Upper lobe of left lung (tissue), 4 donors: ENCODE measurements around the gene SOCS7.

Experiments used
- EP300 ChIP-seq, 4 donors: sonication (generic); formaldehyde crosslinking; IDR thresholded peaks; one replicate each; pipeline ENCODE4 v1.5.1; 2017; ENCODE audit warnings: antibody characterized with exemption in 4 of 4, control low read depth in 2 of 4
- TF ChIP-seq, protein P1 (sequence below), 6 experiments: fragments of 450-650 bp in 4 of 6; fragments of 200-600 bp in 2 of 6; sonication (generic) in 2 of 6; IDR thresholded peaks; one replicate each; pipeline ENCODE4 v1.5.1; 2016 to 2019; ENCODE audit warnings: antibody characterized with exemption in 6 of 6

DNA sequence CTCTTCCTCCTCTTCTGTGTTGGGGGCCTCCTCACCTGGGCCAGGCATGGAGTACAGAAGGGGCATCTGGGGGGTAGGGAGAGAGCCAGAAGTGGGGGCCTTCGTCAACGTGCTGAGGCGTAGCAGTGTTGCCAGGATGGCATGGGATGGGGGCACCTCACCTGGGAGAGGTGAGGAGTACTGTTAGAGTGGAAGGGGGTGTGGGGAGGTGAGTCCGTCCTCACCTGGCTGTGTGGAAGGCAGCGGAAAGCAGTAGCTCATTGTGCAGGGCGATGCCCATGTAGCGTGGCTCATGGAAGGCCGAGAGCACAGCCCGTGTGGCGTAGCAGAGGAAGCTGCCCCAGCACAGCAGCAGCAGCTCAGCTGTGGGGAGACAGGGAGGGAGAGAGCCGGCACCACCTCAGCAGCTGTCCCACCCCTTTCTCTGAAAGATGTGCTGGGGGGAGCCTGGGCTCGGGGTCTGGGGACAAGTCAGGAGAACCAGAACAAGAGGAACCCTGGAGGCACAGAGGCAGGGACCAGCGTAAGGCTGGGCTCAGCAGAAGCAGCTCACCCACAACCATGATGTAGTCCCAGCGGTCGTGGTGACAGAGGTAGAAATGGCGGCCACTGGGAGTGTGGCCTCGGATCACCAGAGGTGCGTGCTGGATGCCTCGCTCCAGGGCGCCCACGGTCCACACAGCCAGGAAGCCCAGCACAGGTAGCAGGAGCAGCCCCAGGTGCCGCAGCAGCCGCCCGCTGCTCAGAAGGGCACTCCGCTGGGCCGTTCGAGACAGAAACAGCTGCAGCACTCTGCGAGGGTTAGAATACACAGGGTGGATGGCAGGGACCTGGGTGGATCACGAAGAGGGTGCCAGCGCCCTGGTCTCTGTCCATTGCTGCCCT, 16.9 kb upstream of the SOCS7 start:
- TF ChIP-seq, protein P1, sequence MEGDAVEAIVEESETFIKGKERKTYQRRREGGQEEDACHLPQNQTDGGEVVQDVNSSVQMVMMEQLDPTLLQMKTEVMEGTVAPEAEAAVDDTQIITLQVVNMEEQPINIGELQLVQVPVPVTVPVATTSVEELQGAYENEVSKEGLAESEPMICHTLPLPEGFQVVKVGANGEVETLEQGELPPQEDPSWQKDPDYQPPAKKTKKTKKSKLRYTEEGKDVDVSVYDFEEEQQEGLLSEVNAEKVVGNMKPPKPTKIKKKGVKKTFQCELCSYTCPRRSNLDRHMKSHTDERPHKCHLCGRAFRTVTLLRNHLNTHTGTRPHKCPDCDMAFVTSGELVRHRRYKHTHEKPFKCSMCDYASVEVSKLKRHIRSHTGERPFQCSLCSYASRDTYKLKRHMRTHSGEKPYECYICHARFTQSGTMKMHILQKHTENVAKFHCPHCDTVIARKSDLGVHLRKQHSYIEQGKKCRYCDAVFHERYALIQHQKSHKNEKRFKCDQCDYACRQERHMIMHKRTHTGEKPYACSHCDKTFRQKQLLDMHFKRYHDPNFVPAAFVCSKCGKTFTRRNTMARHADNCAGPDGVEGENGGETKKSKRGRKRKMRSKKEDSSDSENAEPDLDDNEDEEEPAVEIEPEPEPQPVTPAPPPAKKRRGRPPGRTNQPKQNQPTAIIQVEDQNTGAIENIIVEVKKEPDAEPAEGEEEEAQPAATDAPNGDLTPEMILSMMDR (IDR thresholded peaks at IDR 0.05), result no peak
- no peak for TF ChIP-seq EP300 (IDR thresholded peaks at IDR 0.05)
